Trophoblast cell (in vitro differentiated cells and primary cell): ENCODE results near the gene AKR1B15.
A peak's percentile ranks its signal among the peaks of the same experiment; 100 is the strongest.

Source experiments
- DNase-seq, 2 donors: peaks; one replicate each; pipeline ENCODE4 v3.0.0-alpha.2; 2016
- H2AFZ ChIP-seq: 2 replicates; pipeline ENCODE4 v1.6.1; 2013; ENCODE audit warnings: low read length, moderate library complexity, mild to moderate bottlenecking; ENCODE audit not compliant: insufficient read depth, poor library complexity
- H2AK5ac ChIP-seq: 2 replicates; pipeline ENCODE4 v1.6.1; 2013; ENCODE audit warnings: mild to moderate bottlenecking, low read length
- H2BK120ac ChIP-seq: 2 replicates; pipeline ENCODE4 v1.6.1; 2013; ENCODE audit warnings: low read length, mild to moderate bottlenecking, moderate library complexity; ENCODE audit not compliant: insufficient read depth, poor library complexity
- H2BK12ac ChIP-seq: 2 replicates; pipeline ENCODE4 v1.6.1; 2013; ENCODE audit warnings: mild to moderate bottlenecking, low read length, moderate library complexity
- H2BK5ac ChIP-seq: 2 replicates; pipeline ENCODE4 v1.6.1; 2013; ENCODE audit warnings: low read length, low read depth, moderate library complexity, mild to moderate bottlenecking; ENCODE audit not compliant: poor library complexity
- H3K14ac ChIP-seq: 2 replicates; pipeline ENCODE4 v1.6.1; 2013; ENCODE audit warnings: mild to moderate bottlenecking, low read length
- H3K18ac ChIP-seq: 2 replicates; pipeline ENCODE4 v1.6.1; 2013; ENCODE audit warnings: mild to moderate bottlenecking, low read length
- H3K23ac ChIP-seq: 2 replicates; pipeline ENCODE4 v1.6.1; 2013; ENCODE audit warnings: low read length
- H3K27ac ChIP-seq: 2 replicates; pipeline ENCODE4 v1.5.1; 2013; ENCODE audit warnings: low read depth, mild to moderate bottlenecking, inconsistent platforms, low read length, moderate library complexity
- H3K27me3 ChIP-seq: 2 replicates; pipeline ENCODE4 v1.6.1; 2013; ENCODE audit warnings: inconsistent platforms, mild to moderate bottlenecking, low read length, moderate library complexity; ENCODE audit not compliant: insufficient read depth
- H3K36me3 ChIP-seq, 2 experiments: 1 replicate in 1 of 2; 2 replicates in 1 of 2; pipeline ENCODE4 v1.6.1; 2013; ENCODE audit warnings: low read length in 2 of 2, mild to moderate bottlenecking in 2 of 2, moderate library complexity in 1 of 2; ENCODE audit not compliant: insufficient read depth in 2 of 2, control insufficient read depth in 1 of 2
- H3K4ac ChIP-seq: 2 replicates; pipeline ENCODE4 v1.6.1; 2013; ENCODE audit warnings: low read depth, mild to moderate bottlenecking, low read length, moderate library complexity
- H3K4me1 ChIP-seq, 2 experiments: 1 replicate in 1 of 2; 2 replicates in 1 of 2; pipeline ENCODE4 v1.6.1; 2013; ENCODE audit warnings: low read length in 2 of 2, mild to moderate bottlenecking in 2 of 2, moderate library complexity in 1 of 2; ENCODE audit not compliant: insufficient read depth in 2 of 2, control insufficient read depth in 1 of 2
- H3K4me2 ChIP-seq: 2 replicates; pipeline ENCODE4 v1.6.1; 2013; ENCODE audit warnings: inconsistent platforms, mild to moderate bottlenecking, low read length, moderate library complexity
- H3K4me3 ChIP-seq: 2 replicates; pipeline ENCODE4 v1.5.1; 2013; ENCODE audit warnings: mild to moderate bottlenecking, low read depth, low read length, inconsistent platforms
- H3K79me1 ChIP-seq: one replicate; pipeline ENCODE4 v1.6.1; 2013; ENCODE audit warnings: low read length
- H3K79me2 ChIP-seq: 2 replicates; pipeline ENCODE4 v1.6.1; 2013; ENCODE audit warnings: low read length, mild to moderate bottlenecking; ENCODE audit not compliant: control insufficient read depth, insufficient read depth, poor library complexity
- H3K9ac ChIP-seq: 2 replicates; pipeline ENCODE4 v1.6.1; 2013; ENCODE audit warnings: mild to moderate bottlenecking, low read length
- H3K9me3 ChIP-seq: 2 replicates; pipeline ENCODE4 v1.6.1; 2013; ENCODE audit warnings: low read depth, mild to moderate bottlenecking, control low read depth, inconsistent platforms, low read length; ENCODE audit not compliant: insufficient read depth
- H4K12ac ChIP-seq: 2 replicates; pipeline ENCODE4 v1.6.1; 2013; ENCODE audit warnings: low read depth, mild to moderate bottlenecking, low read length, moderate library complexity
- H4K8ac ChIP-seq: 2 replicates; pipeline ENCODE4 v1.6.1; 2013; ENCODE audit warnings: low read depth, mild to moderate bottlenecking, low read length, moderate library complexity
- H4K91ac ChIP-seq: one replicate; pipeline ENCODE4 v1.6.1; 2013; ENCODE audit warnings: low read depth, mild to moderate bottlenecking, low read length, moderate library complexity
- whole genome bisulfite sequencing: extraction: QIAGEN DNeasy Blood & Tissue Kit; methylation state at CpG from one replicate; pipeline ENCODE4 v1.1.7; 2013; ENCODE audit warnings: missing lambda C conversion rate; ENCODE audit not compliant: insufficient read length, insufficient coverage; ENCODE audit errors: extremely low coverage; 5-methylcytosine and 5-hydroxymethylcytosine counted together

AKR1B15 gene

DNA sequence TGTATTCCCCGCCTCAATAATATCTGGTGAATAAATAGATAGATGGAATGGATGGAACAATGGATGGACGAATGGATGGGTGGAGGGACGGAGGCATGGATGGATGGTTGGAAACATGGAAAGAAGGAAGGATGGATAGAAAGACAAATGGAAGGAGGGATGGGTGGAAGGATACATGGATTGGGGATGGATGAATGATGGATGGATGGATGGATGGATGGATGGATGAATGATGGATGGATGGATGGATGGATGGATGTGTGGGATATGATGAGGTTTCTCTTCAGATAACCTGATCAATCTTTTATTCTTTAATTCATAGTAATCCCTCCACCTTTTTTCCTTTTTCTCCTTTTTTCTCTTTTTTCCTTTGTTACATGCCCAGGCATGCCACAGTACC, 3.0 kb upstream of the AKR1B15 start:
- WGBS: 100% methylated on average over 2 of the region's 3 CpGs
- no peaks in the 10 kb centered on the region for H3K79me2 ChIP-seq
- H3K36me3 ChIP-seq: no peaks in the 10 kb centered on the region
- no peak overlapping the region for H3K9ac ChIP-seq
- H3K9me3 ChIP-seq: no peaks in the 10 kb centered on the region
- no peak overlapping the region for H2AFZ ChIP-seq
- H2AK5ac ChIP-seq: no peak overlapping the region
- H4K91ac ChIP-seq: no peak overlapping the region
- no peak overlapping the region for H3K4me3 ChIP-seq
- H3K79me1 ChIP-seq: no peaks in the 10 kb centered on the region
- H2BK5ac ChIP-seq: no peak overlapping the region
- H4K8ac ChIP-seq: no peak overlapping the region
- no peak overlapping the region for H3K4me2 ChIP-seq
- no peak for DNase-seq
- H3K4me1 ChIP-seq: peaks cover 4 to 5% of the 10 kb centered on the region in 2 experiments
- H3K23ac ChIP-seq: no peak overlapping the region
- no peak overlapping the region for H4K12ac ChIP-seq
- no peak overlapping the region for H3K27ac ChIP-seq
- no peak overlapping the region for H2BK120ac ChIP-seq
- no peak overlapping the region for H2BK12ac ChIP-seq
- H3K14ac ChIP-seq: no peak overlapping the region
- no peak overlapping the region for H3K18ac ChIP-seq
- no peaks in the 10 kb centered on the region for H3K27me3 ChIP-seq
- no peak overlapping the region for H3K4ac ChIP-seq

- H2BK5ac ChIP-seq: no peak overlapping the region
- no peaks in the 10 kb centered on the region for H3K9me3 ChIP-seq
- no peak overlapping the region for H2BK12ac ChIP-seq
- DNase-seq: no peak
- H3K4me2 ChIP-seq: no peak overlapping the region
- H3K18ac ChIP-seq: no peak overlapping the region
- no peak overlapping the region for H3K4me3 ChIP-seq
- peak overlapping the region; percentile 4 for H4K8ac ChIP-seq
- WGBS: no CpG with 5 or more reads among the region's 1 CpG
- H4K91ac ChIP-seq: no peak overlapping the region
- no peak overlapping the region for H2AFZ ChIP-seq
- no peaks in the 10 kb centered on the region for H3K79me1 ChIP-seq
- no peaks in the 10 kb centered on the region for H3K36me3 ChIP-seq
- no peak overlapping the region for H2BK120ac ChIP-seq
- H3K14ac ChIP-seq: peak overlapping the region; percentile 12
- H4K12ac ChIP-seq: no peak overlapping the region
- no peaks in the 10 kb centered on the region for H3K27me3 ChIP-seq
- no peak overlapping the region for H3K4ac ChIP-seq
- no peak overlapping the region for H2AK5ac ChIP-seq
- no peak overlapping the region for H3K9ac ChIP-seq
- no peak overlapping the region for H3K23ac ChIP-seq
- no peak overlapping the region for H3K27ac ChIP-seq
- peaks cover 8% of the 10 kb centered on the region in 2 experiments for H3K4me1 ChIP-seq
- H3K79me2 ChIP-seq: no peaks in the 10 kb centered on the region
These were observed 2.0 kb upstream of the AKR1B15 start for GRCh38 chr7:134546955-134547354.

DNA sequence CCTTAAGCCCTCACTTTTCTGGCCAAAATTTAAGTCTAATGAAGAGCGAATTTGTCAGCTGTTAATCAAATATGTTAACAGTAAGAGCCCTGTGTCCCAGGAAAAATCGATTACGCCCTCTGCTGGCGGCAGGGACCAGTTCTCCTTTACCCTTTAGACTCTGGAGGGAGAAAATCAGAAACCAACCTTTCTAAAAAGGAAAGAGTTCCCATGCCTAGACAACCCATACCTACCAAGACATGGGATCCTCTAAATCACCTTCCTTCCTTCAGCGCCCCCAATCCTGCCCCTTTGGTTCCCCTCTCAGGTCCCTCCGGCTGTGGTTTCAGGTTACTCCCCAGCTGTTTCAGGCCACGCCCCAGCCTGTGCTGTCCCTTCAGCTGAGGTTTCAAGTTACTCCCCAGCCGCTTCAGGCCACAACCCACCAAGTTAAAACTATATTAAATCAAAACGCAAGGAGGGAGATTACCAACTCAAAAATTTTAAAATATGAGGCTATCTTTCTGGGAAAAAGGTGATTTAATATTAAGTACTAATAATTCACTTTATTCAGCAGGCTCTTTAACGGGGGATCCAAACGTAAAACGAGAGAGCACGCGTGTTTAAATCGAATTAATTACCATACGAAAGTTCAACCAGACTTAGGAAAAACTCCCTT, 1.4 kb upstream of the AKR1B15 start:
- no peak overlapping the region for H2BK120ac ChIP-seq
- no peak overlapping the region for H4K91ac ChIP-seq
- no peak overlapping the region for H3K14ac ChIP-seq
- H3K9ac ChIP-seq: no peak overlapping the region
- H3K4ac ChIP-seq: no peak overlapping the region
- H2BK5ac ChIP-seq: no peak overlapping the region
- H3K27me3 ChIP-seq: no peaks in the 10 kb centered on the region
- H2AFZ ChIP-seq: no peak overlapping the region
- peaks cover 8% of the 10 kb centered on the region in 2 experiments for H3K4me1 ChIP-seq
- H4K12ac ChIP-seq: no peak overlapping the region
- H3K9me3 ChIP-seq: no peaks in the 10 kb centered on the region
- no peak overlapping the region for H2BK12ac ChIP-seq
- H3K79me2 ChIP-seq: no peaks in the 10 kb centered on the region
- peak overlapping the region; percentile 81 for H3K4me2 ChIP-seq
- no peaks in the 10 kb centered on the region for H3K36me3 ChIP-seq
- H3K18ac ChIP-seq: no peak overlapping the region
- H4K8ac ChIP-seq: no peak overlapping the region
- no CpG with 5 or more reads among the region's 16 CpGs for WGBS
- H3K27ac ChIP-seq: no peak overlapping the region
- H3K79me1 ChIP-seq: no peaks in the 10 kb centered on the region
- no peak overlapping the region for H2AK5ac ChIP-seq
- no peak overlapping the region for H3K23ac ChIP-seq
- DNase-seq: peak; percentile 56 to 79
- H3K4me3 ChIP-seq: no peak overlapping the region

GRCh38 chr7:134549366-134549765, 456 bp downstream of the AKR1B15 start:
- Histone ChIP-seq H3K79me2 (no peaks in the 10 kb centered on the region), H4K8ac (no peak overlapping the region), H3K4ac (no peak overlapping the region), H2AK5ac (no peak overlapping the region), H3K23ac (no peak overlapping the region), H3K14ac (no peak overlapping the region), H3K27ac (no peak overlapping the region), H3K9ac (no peak overlapping the region), H3K4me2 (no peak overlapping the region), H3K18ac (no peak overlapping the region), H3K79me1 (no peaks in the 10 kb centered on the region), H3K27me3 (no peaks in the 10 kb centered on the region), H4K91ac (no peak overlapping the region), H3K4me3 (no peak overlapping the region), H2AFZ (no peak overlapping the region), H3K4me1 (peaks cover 8% of the 10 kb centered on the region in 2 experiments), H4K12ac (no peak overlapping the region), H2BK12ac (no peak overlapping the region), H3K9me3 (no peaks in the 10 kb centered on the region), H2BK120ac (no peak overlapping the region), H3K36me3 (no peaks in the 10 kb centered on the region), H2BK5ac (no peak overlapping the region)
- DNase-seq: peak; percentile 75 to 85
- WGBS: no CpG with 5 or more reads among the region's 8 CpGs
